Measurements from ENCODE around the gene ADTRP. TPM values are rescaled to one million over a fixed set of nuclear protein-coding genes. Genes with fewer than 3 reads are reported as not detected.

ADTRP gene
- total RNA-seq, 1 experiment from 2014 or later = 0.86 TPM

- Histone ChIP-seq H2AFZ (ENCODE audit: low read depth, low read length, poor library complexity, severe bottlenecking) (no peak overlapping the region), H3K4me2 (ENCODE audit: low read length) (no peak overlapping the region), H3K9me3 (ENCODE audit: control insufficient read depth in 1 of 2, insufficient read depth in 1 of 2, low read depth in 1 of 2, low read length in 2 of 2) (no peaks in the 10 kb centered on the region), H3K4me1 (ENCODE audit: control insufficient read depth in 1 of 2, insufficient read depth in 2 of 2, low read length in 2 of 2) (peaks cover 0 to 10% of the 10 kb centered on the region in 2 experiments; a peak in 1 of 4 replicates), H3K9me2 (ENCODE audit: insufficient read depth) (no peaks in the 10 kb centered on the region), H4K20me1 (ENCODE audit: insufficient read depth) (no peaks in the 10 kb centered on the region), H3K27me3 (ENCODE audit: insufficient read depth, low read length) (no peaks in the 10 kb centered on the region), H3K9ac (ENCODE audit: low read length) (no peak overlapping the region), H3K4me3 (replicated peaks in 1 of 2; ENCODE audit: low read depth in 1 of 2, low read length in 2 of 2) (no peak overlapping the region), H3K79me2 (ENCODE audit: insufficient read depth, low read length) (no peaks in the 10 kb centered on the region), H3K36me3 (ENCODE audit: control insufficient read depth in 1 of 2, insufficient read depth in 2 of 2, low read length in 2 of 2) (no peaks in the 10 kb centered on the region), H3K27ac (ENCODE audit: low read depth, low read length) (no peak overlapping the region)
- RAD21 ChIA-PET (ENCODE audit: low non-redundant PET in 1 of 2, low total read pairs in 2 of 2, uncharacterized antibody in 2 of 2, unreplicated experiment in 2 of 2) = no interaction called here
- POLR2A ChIA-PET = no interaction called here
- DNase-seq (ENCODE audit: low read depth, low spot score) (no peak), ATAC-seq (no peak)
- TF ChIP-seq SRF (IDR thresholded peaks at IDR 0.05; ENCODE audit: low read depth) (no peak), REST (IDR thresholded peaks at IDR 0.05; ENCODE audit: low read depth) (no peak), ZNF274 (IDR thresholded peaks at IDR 0.05; ENCODE audit: low read depth, low read length) (no peak), POLR2A (IDR thresholded peaks at IDR 0.05; ENCODE audit: borderline replicate concordance, extremely low read depth, insufficient read depth, insufficient read length) (no peak)
- BruUV-seq (replicated peaks) = no TSS peak
- intact Hi-C loops (cut with micrococcal nuclease) = no loop called here
- CTCF ChIA-PET = no interaction called here
Observed at GRCh38 chr6:11701573-11701972, 77.0 kb downstream of the ADTRP start.

GRCh38 chr6:11700118-11700718 lies 78.4 kb downstream of the ADTRP start:
- H3K79me2 ChIP-seq (ENCODE audit: insufficient read depth, low read length) = no peaks in the 10 kb centered on the region
- no peak overlapping the region for H3K27ac ChIP-seq (ENCODE audit: low read depth, low read length)
- peaks cover 0 to 10% of the 10 kb centered on the region in 2 experiments; a peak in 1 of 4 replicates for H3K4me1 ChIP-seq (ENCODE audit: control insufficient read depth in 1 of 2, insufficient read depth in 2 of 2, low read length in 2 of 2)
- TF ChIP-seq CTCF (IDR thresholded peaks at IDR 0.05 in 2 of 3, conservative IDR thresholded peaks at IDR 0.05 in 1 of 3; ENCODE audit: borderline replicate concordance in 1 of 3, insufficient read depth in 1 of 3, low read depth in 2 of 3, low read length in 2 of 3) (peak; percentile 26 to 46 (median 30); a peak in 3 of 6 replicates), ATF3 (IDR thresholded peaks at IDR 0.05) (no peak), RAD21 (IDR thresholded peaks at IDR 0.05; ENCODE audit: low read depth) (peak; percentile 60)
- intact Hi-C loops (cut with micrococcal nuclease) = loop anchor here (1.0 kb wide), 1 partner anchor 534 kb away; no protein-coding TSS in a partner anchor
- ChIA-PET CTCF (no interaction called here), POLR2A (no interaction called here), RAD21 (ENCODE audit: low non-redundant PET in 1 of 2, low total read pairs in 2 of 2, uncharacterized antibody in 2 of 2, unreplicated experiment in 2 of 2) (no interaction called here)
- no peaks in the 10 kb centered on the region for H3K36me3 ChIP-seq (ENCODE audit: control insufficient read depth in 1 of 2, insufficient read depth in 2 of 2, low read length in 2 of 2)
- no peaks in the 10 kb centered on the region for H3K27me3 ChIP-seq (ENCODE audit: insufficient read depth, low read length)
- H3K9me2 ChIP-seq (ENCODE audit: insufficient read depth) = no peaks in the 10 kb centered on the region
- H4K20me1 ChIP-seq (ENCODE audit: insufficient read depth) = no peaks in the 10 kb centered on the region
- H3K4me2 ChIP-seq (ENCODE audit: low read length) = no peak overlapping the region
- no TSS peak for BruUV-seq (replicated peaks)
- H3K4me3 ChIP-seq (replicated peaks in 1 of 2; ENCODE audit: low read depth in 1 of 2, low read length in 2 of 2) = no peak overlapping the region
- DNase-seq (ENCODE audit: low read depth, low spot score) = peak; percentile 32
- no peaks in the 10 kb centered on the region for H3K9me3 ChIP-seq (ENCODE audit: control insufficient read depth in 1 of 2, insufficient read depth in 1 of 2, low read depth in 1 of 2, low read length in 2 of 2)
- H2AFZ ChIP-seq (ENCODE audit: low read depth, low read length, poor library complexity, severe bottlenecking) = no peak overlapping the region
- no peak; the same call in 1 of the 2 replicates for ATAC-seq
- no peak overlapping the region for H3K9ac ChIP-seq (ENCODE audit: low read length)

All from HCT116 (cell line).